HEK293 (cell line): ENCODE results near the gene USP12.

Experiments used
- CTCF ChIA-PET: fragments of 350-600 bp; formaldehyde crosslinking; extraction: SDS; loops from one replicate; lab custom pipeline; 2021; ENCODE audit warnings: antibody characterized with exemption; lab: Yijun Ruan, JAX
- POLR2A ChIA-PET: fragments of 300-600 bp; formaldehyde crosslinking; extraction: SDS; loops from one replicate; lab custom pipeline; 2020; ENCODE audit warnings: antibody characterized with exemption, inconsistent platforms; lab: Yijun Ruan, JAX
- H3K27ac ChIP-seq: fragments of 200-500 bp; sonication (Bioruptor generic); 2 replicates; pipeline ENCODE4 v1.5.1; 2014; ENCODE audit warnings: low read depth, low read length, control low read depth, inconsistent platforms; ENCODE audit errors: extremely low read depth
- H3K36me3 ChIP-seq, 2 experiments: fragments of 200-500 bp in 1 of 2; sonication (Bioruptor generic) in 1 of 2; 1 replicate in 1 of 2; 2 replicates in 1 of 2; pipeline ENCODE4 v1.5.1; 2014 to 2017; ENCODE audit warnings: inconsistent platforms in 2 of 2, low read length in 2 of 2; ENCODE audit not compliant: control insufficient read depth in 2 of 2, insufficient read depth in 1 of 2
- H3K4me1 ChIP-seq: fragments of 200-500 bp; sonication (Bioruptor generic); 2 replicates; pipeline ENCODE4 v1.5.1; 2014; ENCODE audit warnings: mild to moderate bottlenecking, low read length, inconsistent platforms; ENCODE audit not compliant: control insufficient read depth, insufficient read depth
- H3K4me3 ChIP-seq: 2 replicates; pipeline ENCODE4 v1.5.1; 2011; ENCODE audit warnings: low read depth, mild to moderate bottlenecking, control low read depth, low read length, moderate library complexity
- H3K9me3 ChIP-seq: fragments of 200-500 bp; sonication (Bioruptor generic); 2 replicates; pipeline ENCODE4 v1.5.1; 2014; ENCODE audit warnings: low read depth, low read length, inconsistent platforms; ENCODE audit not compliant: control insufficient read depth, insufficient read depth
- HOXC10 ChIP-seq: sonication (generic); formaldehyde crosslinking; IDR thresholded peaks from 2 replicates; pipeline ENCODE4 v1.8.1; 2023; ENCODE audit warnings: mild to moderate bottlenecking, missing genetic modification reagents
- YY1 ChIP-seq: fragments of 450-650 bp; formaldehyde crosslinking; IDR thresholded peaks from 2 replicates; pipeline ENCODE4 v1.5.1; 2018; ENCODE audit warnings: missing biosample characterization, missing genetic modification characterization
- ZBTB1 ChIP-seq: fragments of 450-650 bp; formaldehyde crosslinking; IDR thresholded peaks from 2 replicates; pipeline ENCODE4 v1.5.1; 2016; ENCODE audit warnings: missing biosample characterization, missing genetic modification characterization
- ZBTB7A ChIP-seq: fragments of 450-650 bp; formaldehyde crosslinking; IDR thresholded peaks from 2 replicates; pipeline ENCODE4 v1.5.1; 2016; ENCODE audit warnings: low read depth, missing biosample characterization, missing genetic modification characterization
- ZBTB8A ChIP-seq: fragments of 450-650 bp; formaldehyde crosslinking; IDR thresholded peaks from 2 replicates; pipeline ENCODE4 v1.5.1; 2016; ENCODE audit warnings: missing biosample characterization, missing genetic modification characterization
- ZNF223 ChIP-seq: fragments of 450-650 bp; formaldehyde crosslinking; IDR thresholded peaks from 2 replicates; pipeline ENCODE4 v1.5.1; 2016; ENCODE audit warnings: missing biosample characterization, missing genetic modification characterization
- ZNF23 ChIP-seq: fragments of 450-650 bp; formaldehyde crosslinking; IDR thresholded peaks from 2 replicates; pipeline ENCODE4 v1.5.1; 2016; ENCODE audit warnings: missing biosample characterization, missing genetic modification characterization, borderline replicate concordance
- ZNF324 ChIP-seq: fragments of 450-650 bp; formaldehyde crosslinking; IDR thresholded peaks from 2 replicates; pipeline ENCODE4 v1.5.1; 2016; ENCODE audit warnings: missing biosample characterization, missing genetic modification characterization
- ZNF335 ChIP-seq: fragments of 450-650 bp; formaldehyde crosslinking; conservative IDR thresholded peaks from 2 replicates; pipeline ENCODE4 v1.5.1; 2016; ENCODE audit warnings: missing biosample characterization, missing genetic modification characterization
- ZNF623 ChIP-seq: fragments of 450-650 bp; formaldehyde crosslinking; IDR thresholded peaks from 2 replicates; pipeline ENCODE4 v1.5.1; 2016; ENCODE audit warnings: missing biosample characterization, missing genetic modification characterization
- ZNF747 ChIP-seq: fragments of 450-650 bp; formaldehyde crosslinking; IDR thresholded peaks from 2 replicates; pipeline ENCODE4 v1.5.1; 2016; ENCODE audit warnings: missing biosample characterization, missing genetic modification characterization
- ZSCAN23 ChIP-seq: fragments of 450-650 bp; formaldehyde crosslinking; IDR thresholded peaks from 2 replicates; pipeline ENCODE4 v1.5.1; 2016; ENCODE audit warnings: missing biosample characterization, missing genetic modification characterization
- TF ChIP-seq, protein P1 (sequence below): fragments of 450-650 bp; formaldehyde crosslinking; IDR thresholded peaks from 2 replicates; pipeline ENCODE4 v1.5.1; 2016; ENCODE audit warnings: missing biosample characterization, missing genetic modification characterization
- TF ChIP-seq, protein P2 (sequence below): sonication (generic); formaldehyde crosslinking; IDR thresholded peaks from 2 replicates; pipeline ENCODE4 v1.8.1; 2022; ENCODE audit warnings: mild to moderate bottlenecking, moderate library complexity, missing genetic modification reagents
- TF ChIP-seq, protein P3 (sequence below): fragments of 450-650 bp; formaldehyde crosslinking; IDR thresholded peaks from 2 replicates; pipeline ENCODE4 v1.5.1; 2016; ENCODE audit warnings: missing biosample characterization, missing genetic modification characterization
- TF ChIP-seq, protein P4 (sequence below): fragments of 450-650 bp; formaldehyde crosslinking; IDR thresholded peaks from 2 replicates; pipeline ENCODE4 v1.5.1; 2016; ENCODE audit warnings: missing biosample characterization, missing genetic modification characterization
- TF ChIP-seq, protein P5 (sequence below): fragments of 450-650 bp; formaldehyde crosslinking; IDR thresholded peaks from 2 replicates; pipeline ENCODE4 v1.5.1; 2016; ENCODE audit warnings: missing biosample characterization, missing genetic modification characterization, borderline replicate concordance
- TF ChIP-seq, protein P6 (sequence below): fragments of 450-650 bp; formaldehyde crosslinking; optimal IDR thresholded peaks from 2 replicates; pipeline ENCODE3; 2016; ENCODE audit warnings: missing biosample characterization, mild to moderate bottlenecking, missing genetic modification characterization

The USP12 gene

DNA sequence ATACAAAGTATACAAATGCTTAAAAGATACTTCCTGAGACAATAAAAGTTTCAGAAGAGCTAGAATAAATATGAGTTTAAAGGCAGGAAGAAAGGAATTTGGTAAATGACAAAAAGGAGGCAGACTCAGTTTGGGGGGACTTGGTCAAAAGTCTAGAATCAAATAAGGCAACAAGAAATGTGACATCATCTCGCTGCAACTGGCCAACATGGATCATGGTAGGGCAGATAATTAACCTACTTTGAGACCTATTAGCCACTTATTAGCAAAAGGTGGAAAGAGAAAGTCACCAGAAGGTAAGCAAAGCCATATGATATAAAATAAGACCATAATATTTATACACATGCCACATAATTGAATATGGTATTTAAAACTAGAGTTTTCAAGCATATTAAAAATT lies 5.3 kb downstream of the USP12 start:
- H3K4me3 ChIP-seq = no peak overlapping the region
- H3K9me3 ChIP-seq = no peaks in the 10 kb centered on the region
- ChIA-PET CTCF (no interaction called here), POLR2A (no interaction called here)
- TF ChIP-seq ZSCAN23 (no peak), ZNF335 (no peak), ZNF623 (no peak), ZBTB1 (tag by site-specific recombination) (no peak), ZNF23 (tag by site-specific recombination) (no peak), ZNF223 (no peak), ZBTB7A (tag by site-specific recombination) (no peak), YY1 (no peak), ZBTB8A (tag by site-specific recombination) (no peak), HOXC10 (CRISPR knock-in tag) (no peak), ZNF324 (tag by site-specific recombination) (no peak), ZNF747 (tag by site-specific recombination) (no peak)
- TF ChIP-seq, protein P1, sequence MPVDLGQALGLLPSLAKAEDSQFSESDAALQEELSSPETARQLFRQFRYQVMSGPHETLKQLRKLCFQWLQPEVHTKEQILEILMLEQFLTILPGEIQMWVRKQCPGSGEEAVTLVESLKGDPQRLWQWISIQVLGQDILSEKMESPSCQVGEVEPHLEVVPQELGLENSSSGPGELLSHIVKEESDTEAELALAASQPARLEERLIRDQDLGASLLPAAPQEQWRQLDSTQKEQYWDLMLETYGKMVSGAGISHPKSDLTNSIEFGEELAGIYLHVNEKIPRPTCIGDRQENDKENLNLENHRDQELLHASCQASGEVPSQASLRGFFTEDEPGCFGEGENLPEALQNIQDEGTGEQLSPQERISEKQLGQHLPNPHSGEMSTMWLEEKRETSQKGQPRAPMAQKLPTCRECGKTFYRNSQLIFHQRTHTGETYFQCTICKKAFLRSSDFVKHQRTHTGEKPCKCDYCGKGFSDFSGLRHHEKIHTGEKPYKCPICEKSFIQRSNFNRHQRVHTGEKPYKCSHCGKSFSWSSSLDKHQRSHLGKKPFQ (tag by site-specific recombination) = no peak
- TF ChIP-seq, protein P2, sequence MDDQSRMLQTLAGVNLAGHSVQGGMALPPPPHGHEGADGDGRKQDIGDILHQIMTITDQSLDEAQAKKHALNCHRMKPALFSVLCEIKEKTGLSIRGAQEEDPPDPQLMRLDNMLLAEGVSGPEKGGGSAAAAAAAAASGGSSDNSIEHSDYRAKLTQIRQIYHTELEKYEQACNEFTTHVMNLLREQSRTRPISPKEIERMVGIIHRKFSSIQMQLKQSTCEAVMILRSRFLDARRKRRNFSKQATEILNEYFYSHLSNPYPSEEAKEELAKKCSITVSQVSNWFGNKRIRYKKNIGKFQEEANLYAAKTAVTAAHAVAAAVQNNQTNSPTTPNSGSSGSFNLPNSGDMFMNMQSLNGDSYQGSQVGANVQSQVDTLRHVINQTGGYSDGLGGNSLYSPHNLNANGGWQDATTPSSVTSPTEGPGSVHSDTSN (CRISPR knock-in tag) = no peak
- TF ChIP-seq, protein P3, sequence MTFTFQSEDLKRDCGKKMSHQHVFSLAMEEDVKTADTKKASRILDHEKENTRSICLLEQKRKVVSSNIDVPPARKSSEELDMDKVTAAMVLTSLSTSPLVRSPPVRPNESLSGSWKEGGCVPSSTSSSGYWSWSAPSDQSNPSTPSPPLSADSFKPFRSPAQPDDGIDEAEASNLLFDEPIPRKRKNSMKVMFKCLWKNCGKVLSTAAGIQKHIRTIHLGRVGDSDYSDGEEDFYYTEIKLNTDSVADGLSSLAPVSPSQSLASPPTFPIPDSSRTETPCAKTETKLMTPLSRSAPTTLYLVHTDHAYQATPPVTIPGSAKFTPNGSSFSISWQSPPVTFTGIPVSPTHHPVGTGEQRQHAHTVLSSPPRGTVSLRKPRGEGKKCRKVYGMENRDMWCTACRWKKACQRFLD = no peak
- TF ChIP-seq, protein P4, sequence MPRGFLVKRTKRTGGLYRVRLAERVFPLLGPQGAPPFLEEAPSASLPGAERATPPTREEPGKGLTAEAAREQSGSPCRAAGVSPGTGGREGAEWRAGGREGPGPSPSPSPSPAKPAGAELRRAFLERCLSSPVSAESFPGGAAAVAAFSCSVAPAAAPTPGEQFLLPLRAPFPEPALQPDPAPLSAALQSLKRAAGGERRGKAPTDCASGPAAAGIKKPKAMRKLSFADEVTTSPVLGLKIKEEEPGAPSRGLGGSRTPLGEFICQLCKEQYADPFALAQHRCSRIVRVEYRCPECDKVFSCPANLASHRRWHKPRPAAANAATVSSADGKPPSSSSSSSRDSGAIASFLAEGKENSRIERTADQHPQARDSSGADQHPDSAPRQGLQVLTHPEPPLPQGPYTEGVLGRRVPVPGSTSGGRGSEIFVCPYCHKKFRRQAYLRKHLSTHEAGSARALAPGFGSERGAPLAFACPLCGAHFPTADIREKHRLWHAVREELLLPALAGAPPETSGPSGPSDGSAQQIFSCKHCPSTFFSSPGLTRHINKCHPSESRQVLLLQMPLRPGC (tag by site-specific recombination) = no peak
- TF ChIP-seq, protein P5, sequence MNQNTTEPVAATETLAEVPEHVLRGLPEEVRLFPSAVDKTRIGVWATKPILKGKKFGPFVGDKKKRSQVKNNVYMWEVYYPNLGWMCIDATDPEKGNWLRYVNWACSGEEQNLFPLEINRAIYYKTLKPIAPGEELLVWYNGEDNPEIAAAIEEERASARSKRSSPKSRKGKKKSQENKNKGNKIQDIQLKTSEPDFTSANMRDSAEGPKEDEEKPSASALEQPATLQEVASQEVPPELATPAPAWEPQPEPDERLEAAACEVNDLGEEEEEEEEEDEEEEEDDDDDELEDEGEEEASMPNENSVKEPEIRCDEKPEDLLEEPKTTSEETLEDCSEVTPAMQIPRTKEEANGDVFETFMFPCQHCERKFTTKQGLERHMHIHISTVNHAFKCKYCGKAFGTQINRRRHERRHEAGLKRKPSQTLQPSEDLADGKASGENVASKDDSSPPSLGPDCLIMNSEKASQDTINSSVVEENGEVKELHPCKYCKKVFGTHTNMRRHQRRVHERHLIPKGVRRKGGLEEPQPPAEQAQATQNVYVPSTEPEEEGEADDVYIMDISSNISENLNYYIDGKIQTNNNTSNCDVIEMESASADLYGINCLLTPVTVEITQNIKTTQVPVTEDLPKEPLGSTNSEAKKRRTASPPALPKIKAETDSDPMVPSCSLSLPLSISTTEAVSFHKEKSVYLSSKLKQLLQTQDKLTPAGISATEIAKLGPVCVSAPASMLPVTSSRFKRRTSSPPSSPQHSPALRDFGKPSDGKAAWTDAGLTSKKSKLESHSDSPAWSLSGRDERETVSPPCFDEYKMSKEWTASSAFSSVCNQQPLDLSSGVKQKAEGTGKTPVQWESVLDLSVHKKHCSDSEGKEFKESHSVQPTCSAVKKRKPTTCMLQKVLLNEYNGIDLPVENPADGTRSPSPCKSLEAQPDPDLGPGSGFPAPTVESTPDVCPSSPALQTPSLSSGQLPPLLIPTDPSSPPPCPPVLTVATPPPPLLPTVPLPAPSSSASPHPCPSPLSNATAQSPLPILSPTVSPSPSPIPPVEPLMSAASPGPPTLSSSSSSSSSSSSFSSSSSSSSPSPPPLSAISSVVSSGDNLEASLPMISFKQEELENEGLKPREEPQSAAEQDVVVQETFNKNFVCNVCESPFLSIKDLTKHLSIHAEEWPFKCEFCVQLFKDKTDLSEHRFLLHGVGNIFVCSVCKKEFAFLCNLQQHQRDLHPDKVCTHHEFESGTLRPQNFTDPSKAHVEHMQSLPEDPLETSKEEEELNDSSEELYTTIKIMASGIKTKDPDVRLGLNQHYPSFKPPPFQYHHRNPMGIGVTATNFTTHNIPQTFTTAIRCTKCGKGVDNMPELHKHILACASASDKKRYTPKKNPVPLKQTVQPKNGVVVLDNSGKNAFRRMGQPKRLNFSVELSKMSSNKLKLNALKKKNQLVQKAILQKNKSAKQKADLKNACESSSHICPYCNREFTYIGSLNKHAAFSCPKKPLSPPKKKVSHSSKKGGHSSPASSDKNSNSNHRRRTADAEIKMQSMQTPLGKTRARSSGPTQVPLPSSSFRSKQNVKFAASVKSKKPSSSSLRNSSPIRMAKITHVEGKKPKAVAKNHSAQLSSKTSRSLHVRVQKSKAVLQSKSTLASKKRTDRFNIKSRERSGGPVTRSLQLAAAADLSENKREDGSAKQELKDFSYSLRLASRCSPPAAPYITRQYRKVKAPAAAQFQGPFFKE (tag by site-specific recombination) = no peak
- TF ChIP-seq, protein P6, sequence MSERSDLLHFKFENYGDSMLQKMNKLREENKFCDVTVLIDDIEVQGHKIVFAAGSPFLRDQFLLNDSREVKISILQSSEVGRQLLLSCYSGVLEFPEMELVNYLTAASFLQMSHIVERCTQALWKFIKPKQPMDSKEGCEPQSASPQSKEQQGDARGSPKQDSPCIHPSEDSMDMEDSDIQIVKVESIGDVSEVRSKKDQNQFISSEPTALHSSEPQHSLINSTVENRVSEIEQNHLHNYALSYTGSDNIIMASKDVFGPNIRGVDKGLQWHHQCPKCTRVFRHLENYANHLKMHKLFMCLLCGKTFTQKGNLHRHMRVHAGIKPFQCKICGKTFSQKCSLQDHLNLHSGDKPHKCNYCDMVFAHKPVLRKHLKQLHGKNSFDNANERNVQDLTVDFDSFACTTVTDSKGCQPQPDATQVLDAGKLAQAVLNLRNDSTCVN (tag by site-specific recombination) = no peak
- H3K36me3 ChIP-seq = no peaks in the 10 kb centered on the region
- H3K27ac ChIP-seq = no peak overlapping the region
- H3K4me1 ChIP-seq = peaks cover 16% of the 10 kb centered on the region
